Activated CD8-positive, alpha-beta memory T cell treated with anti-CD3 and anti-CD28 coated beads, Interleukin-2, amount 50 U/mL, for 48 hours (primary cell): ENCODE data around the gene RAPGEF4.

Source experiments
- DNase-seq: peaks from one replicate; pipeline ENCODE4 v3.0.0-alpha.2; 2020

Gene RAPGEF4

DNA sequence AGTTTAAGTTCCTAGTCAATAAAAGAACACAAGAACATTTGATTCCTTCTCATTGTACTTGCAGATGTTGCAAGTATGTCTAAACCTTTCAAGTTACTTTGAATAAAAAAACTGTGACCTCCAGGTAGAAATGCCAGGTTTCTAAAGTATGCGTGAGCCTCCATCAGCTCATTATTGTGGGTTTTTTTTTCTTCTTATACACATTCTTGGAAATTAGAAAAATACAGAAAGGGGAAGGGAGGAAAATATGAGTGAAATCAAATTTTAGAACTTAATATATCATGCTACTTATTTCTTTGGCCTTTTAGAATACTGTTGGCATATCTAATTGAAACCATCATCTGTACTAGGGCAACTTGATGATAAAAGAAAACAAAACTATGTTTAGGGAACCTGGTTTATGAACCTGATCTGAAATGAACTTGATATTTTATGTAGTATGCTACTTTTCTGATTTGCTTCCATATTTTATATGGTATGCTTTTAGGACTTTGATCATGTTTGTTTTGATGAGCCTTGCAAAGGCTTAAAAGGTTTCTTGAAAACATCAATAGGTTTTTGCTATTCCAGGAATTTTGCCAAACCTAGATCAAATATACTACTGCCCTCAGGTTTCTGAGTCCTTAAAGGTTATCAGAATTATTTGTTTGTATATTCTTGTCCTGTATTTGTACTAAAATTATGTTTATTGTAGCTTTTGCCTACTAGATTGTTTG is 209.3 kb downstream of the RAPGEF4 start:
- DNase-seq: no peak

DNA sequence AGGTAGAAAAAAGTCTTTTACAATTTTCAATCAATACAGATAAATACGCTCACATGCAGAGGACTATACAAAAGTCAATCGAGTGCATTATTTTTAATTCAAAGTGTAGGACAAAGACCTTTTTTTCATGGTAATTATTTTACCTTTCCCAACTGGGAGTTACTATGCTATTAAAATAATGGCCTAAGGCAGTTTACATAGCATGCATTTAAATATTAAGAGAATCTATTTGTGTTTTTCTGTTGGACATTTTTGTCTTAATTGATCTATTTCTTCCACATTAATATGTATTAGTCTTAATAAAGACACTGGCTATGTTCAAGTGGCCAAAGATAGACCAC is 209.8 kb downstream of the RAPGEF4 start:
- no peak for DNase-seq

DNA sequence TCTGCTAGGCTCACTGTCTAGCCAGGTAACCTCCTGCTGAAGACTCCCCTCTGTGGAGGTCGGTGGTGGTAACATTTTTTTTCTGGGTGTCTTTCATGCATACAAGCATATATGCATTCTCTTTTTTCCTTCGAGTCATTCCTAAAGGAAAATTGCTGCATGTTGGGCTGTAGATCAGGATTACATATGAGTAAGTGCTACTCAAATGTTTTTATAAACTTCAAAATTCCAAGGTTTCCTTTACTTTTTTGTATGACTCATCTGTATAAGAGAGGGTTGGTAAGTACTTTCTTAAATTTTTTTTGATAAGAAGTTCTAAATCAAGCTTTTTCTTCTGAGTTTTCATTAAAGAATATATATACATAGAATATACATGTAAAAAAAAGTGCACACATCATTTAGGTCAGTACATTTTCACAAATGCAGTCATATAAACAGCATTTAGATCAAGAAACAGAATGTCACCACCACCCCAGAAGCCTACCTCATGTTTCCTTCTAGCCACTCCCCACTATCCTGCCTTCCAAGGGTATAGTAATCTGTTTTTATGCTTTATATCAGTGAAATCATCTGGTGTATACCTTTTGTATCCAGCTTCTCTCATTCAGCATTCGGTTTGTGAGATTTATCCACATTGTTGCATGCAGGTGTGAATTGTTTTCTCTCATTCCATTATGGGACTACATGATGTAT is 212.0 kb downstream of the RAPGEF4 start:
- no peak for DNase-seq

GRCh38 chr2:172949522-172949921 is 213.9 kb downstream of the RAPGEF4 start:
- DNase-seq: no peak

DNA sequence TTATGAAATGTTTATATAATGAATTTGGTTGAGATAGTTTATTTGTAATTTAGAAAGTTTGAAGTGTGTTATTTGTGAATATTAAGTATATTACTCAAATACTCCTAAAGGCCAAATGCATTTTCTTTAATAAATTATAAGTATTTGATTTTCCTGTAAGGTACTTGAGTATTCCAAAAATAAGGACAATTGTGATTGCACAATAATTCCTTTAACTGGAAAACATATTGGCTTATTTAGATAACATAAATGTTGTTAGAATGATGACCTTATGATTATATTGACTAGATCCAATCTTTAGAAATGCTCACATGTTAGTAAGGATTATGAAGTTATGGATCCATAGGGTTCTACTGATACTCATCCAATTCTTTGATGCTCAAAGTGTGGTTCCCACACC is 214.9 kb downstream of the RAPGEF4 start:
- no peak for DNase-seq

DNA sequence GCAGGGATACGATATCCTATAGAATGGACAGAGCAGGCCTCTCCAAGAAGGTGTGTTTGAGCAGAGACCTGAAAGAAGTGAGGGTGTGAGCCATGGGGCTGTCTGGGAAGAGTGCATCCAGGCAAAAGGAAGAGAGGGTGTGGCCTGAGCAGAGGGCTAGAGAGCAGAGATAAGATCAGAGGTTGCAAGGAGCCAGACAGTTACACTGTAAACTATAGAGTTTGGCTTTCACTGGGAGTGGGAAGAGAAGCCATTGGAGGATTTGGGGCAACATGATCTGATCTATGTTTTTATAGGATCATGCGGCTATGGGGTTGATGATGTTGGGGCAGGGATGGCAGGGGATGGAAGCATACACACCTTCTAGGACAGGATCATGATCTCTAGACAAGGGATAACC is 215.9 kb downstream of the RAPGEF4 start:
- DNase-seq: no peak

- DNase-seq: no peak
Measured at GRCh38 chr2:172953411-172953810, 217.8 kb downstream of the RAPGEF4 start.

GRCh38 chr2:172953970-172954852 is 218.6 kb downstream of the RAPGEF4 start:
- no peak for DNase-seq

- no peak for DNase-seq
Measured at GRCh38 chr2:172955587-172955986, 219.9 kb downstream of the RAPGEF4 start.

DNA sequence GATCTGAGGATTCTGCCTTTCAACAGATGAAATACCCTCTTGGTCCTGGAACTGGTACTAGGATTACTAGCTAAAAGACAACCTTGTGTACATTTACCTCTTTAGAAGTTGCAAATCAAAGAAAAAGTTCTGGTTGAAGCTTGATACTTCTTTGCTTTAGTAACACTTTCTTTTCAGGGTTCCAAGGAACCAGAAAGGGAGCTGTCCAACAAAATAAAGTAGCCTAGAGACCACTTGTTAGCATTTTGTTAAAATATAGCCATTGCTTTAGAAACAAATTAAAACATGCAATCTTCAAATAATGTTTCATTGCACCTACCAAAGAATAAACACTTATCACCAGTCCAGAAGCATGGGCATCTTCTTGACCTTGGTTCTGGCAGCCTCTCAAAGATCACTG is 222.1 kb downstream of the RAPGEF4 start:
- no peak for DNase-seq

DNA sequence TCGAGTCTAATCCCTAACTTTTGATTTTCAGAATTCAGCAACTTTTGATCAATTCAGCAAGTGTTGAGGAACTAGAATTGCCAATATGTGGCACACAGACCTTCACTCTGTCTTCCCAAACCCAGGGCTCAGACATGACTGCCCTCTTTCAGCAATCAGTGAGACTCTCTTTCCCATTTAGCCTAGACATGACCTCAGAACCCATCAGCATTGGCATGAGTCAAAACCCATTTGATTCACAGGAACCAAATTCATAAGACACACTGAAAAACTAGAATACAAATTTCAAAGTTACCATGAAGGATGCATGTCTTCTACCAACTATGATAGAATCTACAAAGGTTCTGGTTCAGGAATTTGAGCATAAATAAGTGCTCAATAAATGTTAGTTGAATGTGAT is 226.4 kb downstream of the RAPGEF4 start:
- no peak for DNase-seq

DNA sequence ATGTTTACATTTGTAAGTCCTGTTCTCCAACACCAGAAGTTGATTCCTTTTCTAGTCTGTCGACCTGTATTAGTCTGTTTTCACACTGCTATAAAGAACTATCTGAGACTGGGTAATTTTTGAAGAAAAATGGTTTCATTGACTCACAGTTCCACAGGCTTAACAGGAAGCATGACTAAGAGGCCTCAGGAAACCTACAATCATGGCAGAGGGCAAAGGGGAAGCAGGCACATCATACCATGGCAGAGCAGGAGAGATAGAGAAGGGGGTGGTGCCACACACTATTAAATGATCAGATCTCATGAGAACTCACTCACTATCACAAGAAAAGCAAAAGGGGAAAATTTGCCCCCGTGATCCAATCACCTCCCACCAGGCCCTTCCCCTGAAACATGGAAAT is 227.2 kb downstream of the RAPGEF4 start:
- DNase-seq: no peak

GRCh38 chr2:172964511-172965139 is 229.0 kb downstream of the RAPGEF4 start:
- DNase-seq: no peak

- DNase-seq: no peak
Measured at GRCh38 chr2:172965433-172966212, 230.0 kb downstream of the RAPGEF4 start.

GRCh38 chr2:172967036-172967982 is 231.7 kb downstream of the RAPGEF4 start:
- no peak for DNase-seq

DNA sequence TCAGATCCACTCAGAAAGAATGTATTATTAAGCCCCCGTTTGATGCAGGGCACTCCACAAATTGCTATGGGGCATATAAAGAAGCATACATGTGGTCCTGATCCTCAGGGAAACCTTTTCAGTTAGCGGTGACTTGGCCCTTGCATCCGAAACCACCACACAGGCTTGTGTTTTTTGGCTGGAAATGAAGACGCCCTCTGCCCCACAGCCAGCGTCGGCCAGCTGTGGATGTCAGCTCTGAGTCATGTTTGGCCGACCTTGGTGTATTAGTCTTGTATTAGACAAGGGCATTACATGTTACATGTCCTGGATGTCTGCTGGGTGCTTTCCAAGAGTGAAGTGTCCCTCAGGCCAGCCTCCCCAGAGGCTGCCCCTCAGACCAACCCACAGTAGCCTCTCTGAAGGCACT is 232.4 kb downstream of the RAPGEF4 start:
- DNase-seq: no peak

- DNase-seq: no peak
Measured at GRCh38 chr2:172969166-172969565, 233.5 kb downstream of the RAPGEF4 start.

DNA sequence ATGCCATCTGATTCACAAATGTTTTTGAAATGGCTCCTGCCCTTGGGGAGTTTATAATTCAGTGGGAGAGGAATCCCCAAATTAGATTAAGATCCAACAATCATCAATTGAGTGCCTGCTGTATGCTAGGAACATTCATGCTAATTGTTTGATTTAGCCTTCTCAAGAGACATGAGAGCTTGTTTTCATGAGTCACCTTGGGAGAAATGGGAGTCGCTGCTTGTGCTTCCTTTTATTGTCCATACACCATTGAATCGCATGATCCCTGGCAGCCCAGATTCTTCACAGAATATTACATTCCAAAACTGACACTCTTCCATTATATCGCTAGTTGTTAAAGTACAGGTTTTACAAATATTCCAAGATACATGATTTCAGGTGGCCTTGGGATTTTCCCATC is 234.0 kb downstream of the RAPGEF4 start:
- no peak for DNase-seq

- no peak for DNase-seq
Measured at GRCh38 chr2:172970660-172971059, 235.0 kb downstream of the RAPGEF4 start.

DNA sequence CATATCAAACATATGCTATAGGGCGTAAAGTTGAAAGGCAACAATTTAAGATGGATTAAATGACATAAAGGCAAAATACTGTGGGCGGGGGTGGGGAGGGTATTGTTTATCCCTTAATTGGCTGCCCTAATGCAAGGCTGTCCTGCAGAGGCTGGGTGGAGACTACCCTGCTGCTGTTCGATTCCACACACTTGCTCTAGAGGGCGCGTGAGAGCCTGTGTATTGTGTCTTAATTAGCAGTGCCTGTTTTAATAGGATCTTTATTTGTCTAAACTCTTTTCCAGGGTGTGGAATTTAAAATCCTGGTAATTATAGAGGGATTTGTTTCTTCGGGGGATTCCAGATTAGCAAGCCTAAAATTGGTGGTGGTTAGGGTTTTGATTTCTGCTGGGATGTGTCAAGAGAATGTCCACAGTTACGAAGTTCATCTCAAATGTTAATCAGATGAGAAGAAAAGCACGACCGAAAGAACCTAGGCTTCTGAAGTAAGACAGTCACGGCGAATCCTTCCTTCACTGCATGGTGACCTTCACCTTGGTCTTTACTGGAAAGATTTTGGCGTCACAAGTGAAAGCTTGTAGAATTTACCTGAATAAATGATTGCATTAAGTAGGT is 236.5 kb downstream of the RAPGEF4 start:
- DNase-seq: peak; percentile 66

DNA sequence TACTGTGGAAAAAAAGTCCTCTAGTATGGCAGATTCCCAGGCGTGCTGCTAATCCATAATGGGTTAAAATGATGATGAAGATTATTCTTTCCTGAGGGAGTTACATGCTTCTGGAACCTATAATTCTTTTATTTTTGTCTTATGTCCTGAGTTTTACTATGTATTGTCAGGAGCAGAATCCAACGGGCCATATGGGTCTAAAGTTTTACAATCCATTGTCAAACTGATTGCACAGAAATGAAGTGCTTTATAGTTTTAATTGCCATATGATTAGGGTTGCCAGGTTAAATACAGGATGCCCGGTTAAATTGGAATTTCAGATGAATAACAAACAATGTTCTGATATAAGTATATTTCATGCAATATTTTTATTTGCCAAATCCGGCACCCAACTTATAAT is 239.1 kb downstream of the RAPGEF4 start:
- no peak for DNase-seq
